HG02759 (cell line): ENCODE measurements around the gene UPK1A.
"Not testable (repeated sequence)": the region's sequence is repeated elsewhere in the genome, so short reads cannot be mapped to it uniquely, and the experiment has no call there.

Source experiments
- ATAC-seq: cut with Tn5 transposase; IDR thresholded peaks from one replicate; pipeline ENCODE4 v1.9.1; 2021; ENCODE audit warnings: mild to moderate bottlenecking, moderate library complexity; ENCODE audit not compliant: unreplicated experiment

The UPK1A gene

DNA sequence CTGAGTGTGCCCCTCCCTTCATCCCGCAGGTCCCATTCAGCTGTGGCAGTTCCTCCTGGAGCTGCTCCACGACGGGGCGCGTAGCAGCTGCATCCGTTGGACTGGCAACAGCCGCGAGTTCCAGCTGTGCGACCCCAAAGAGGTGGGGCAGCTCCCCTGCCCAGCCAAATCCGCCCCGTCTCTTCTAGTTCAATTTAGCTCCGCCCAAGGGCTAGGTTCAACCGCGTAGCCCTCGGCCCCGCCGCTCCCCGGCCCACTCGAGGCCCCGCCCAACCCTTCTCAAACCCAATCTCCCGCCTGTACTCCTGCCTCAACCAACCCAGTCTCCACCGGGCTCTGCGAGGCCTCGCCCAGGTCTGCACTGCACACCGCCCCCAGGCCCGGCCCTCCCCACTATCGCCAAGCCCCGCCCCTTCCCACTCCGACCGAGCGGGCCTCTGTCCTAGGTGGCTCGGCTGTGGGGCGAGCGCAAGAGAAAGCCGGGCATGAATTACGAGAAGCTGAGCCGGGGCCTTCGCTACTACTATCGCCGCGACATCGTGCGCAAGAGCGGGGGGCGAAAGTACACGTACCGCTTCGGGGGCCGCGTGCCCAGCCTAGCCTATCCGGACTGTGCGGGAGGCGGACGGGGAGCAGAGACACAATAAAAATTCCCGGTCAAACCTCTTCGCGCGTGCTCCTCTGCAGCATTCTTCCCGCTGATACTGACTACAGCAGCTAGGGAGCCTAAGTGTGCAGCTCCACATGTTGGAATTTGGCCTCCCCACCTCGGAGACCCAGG lies 21.9 kb upstream of the UPK1A start:
- ATAC-seq: peak; percentile 69

DNA sequence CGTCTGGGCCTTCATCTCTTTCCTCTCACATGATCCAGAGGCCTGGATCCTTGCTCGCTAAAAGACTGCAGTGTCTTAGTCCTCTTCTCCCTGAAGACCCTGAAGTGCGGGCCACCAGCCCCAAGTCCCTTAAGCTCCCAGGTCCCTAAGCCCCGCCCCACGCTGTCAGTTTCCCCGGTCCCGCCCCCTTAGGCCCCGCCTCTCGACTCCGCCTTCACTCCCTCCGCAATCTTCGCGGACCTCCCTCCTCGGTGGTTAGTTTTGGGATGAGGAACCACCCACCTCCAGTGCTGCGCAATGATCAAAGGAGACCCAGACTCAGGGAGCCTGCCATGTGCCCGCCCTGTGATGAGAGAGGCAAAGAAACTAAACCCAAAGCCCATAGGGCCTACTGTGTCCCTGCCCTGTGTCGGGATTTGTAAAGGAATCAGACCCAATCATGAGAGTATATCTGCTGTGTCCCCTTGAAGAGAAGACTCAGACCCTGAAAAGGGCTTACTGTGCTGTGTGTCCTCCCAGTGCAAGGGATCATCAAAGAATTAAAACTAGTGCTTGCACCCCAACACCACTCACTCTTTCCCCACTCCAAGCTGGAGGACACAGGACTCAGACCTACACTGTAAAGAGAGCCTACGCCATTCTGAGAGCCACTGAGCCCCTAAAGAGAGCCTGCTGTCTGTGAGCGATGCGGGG lies 21.2 kb upstream of the UPK1A start:
- ATAC-seq: no peak

- no peak for ATAC-seq
Observed at GRCh38 chr19:35645680-35646511, 20.4 kb upstream of the UPK1A start.

DNA sequence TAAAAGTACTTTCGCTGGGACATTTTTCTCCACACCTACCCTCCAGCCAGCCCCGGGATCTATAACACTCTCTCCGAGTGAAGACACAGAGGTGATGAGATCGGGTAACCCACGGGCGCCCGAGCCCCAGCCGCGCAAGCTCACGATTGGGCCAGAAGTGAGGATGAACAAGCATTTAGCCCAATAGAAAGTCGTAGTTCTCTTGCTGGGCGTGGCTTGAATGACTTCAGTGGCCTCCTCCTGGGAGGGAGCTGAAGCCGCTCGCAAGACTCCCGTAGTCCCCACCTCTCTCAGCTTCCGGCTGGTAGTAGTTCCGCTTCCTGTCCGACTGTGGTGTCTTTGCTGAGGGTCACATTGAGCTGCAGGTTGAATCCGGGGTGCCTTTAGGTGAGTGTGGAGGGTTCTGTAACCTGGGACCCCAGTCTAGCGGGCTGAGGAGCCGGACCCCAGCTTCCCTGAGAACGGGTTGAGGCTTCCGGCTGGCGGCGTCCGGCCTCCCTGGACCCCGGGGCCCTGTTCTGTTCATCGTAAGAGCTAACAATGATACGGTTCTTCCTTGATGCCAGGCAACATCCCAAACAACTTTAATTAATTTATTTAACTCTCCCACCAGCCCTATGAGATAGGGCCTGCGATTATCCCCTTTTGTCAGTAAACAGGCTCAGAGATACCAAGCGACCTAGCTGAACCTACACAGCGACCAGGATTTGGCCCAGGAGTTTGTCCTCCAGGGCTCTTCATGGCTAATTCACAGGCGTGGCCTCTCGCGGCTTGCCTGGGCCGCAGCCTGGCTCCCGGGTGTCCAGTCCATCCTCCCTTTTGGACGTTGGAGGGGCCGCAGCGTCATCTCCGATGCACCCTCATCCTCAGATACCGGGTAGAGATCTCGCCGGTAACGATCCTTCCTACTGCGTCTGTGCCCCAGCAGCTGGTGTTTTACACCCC lies 18.0 kb upstream of the UPK1A start, which contains the start of gene COX6B1:
Gene COX6B1 (plus strand): TSS at position 307 of the 945 bp plus-strand sequence. CDS start 2,921 bp downstream, outside the sequence.
- peak; percentile 63 for ATAC-seq

GRCh38 chr19:35650581-35650980 lies 15.7 kb upstream of the UPK1A start:
- ATAC-seq: no peak

DNA sequence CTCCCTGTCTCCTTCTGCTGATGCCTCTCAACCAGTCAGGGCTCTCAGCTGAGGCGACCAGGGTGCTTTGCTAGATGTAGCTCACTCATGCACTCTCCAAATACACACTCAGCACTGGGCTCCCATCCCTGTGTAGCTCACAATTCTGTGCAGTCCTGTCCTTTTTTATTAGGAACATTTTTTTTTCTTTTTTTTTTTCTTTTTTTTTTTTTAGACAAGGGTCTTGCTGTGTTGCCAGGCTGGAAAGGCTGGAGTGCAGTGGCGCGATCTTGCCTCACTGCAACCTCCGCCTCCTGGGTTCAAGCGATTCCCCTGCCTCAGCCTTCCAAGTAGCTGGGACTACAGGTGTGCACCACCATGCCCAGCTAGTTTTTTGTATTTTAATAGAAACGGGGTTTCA lies 11.5 kb upstream of the UPK1A start:
- not testable (repeated sequence) for ATAC-seq

DNA sequence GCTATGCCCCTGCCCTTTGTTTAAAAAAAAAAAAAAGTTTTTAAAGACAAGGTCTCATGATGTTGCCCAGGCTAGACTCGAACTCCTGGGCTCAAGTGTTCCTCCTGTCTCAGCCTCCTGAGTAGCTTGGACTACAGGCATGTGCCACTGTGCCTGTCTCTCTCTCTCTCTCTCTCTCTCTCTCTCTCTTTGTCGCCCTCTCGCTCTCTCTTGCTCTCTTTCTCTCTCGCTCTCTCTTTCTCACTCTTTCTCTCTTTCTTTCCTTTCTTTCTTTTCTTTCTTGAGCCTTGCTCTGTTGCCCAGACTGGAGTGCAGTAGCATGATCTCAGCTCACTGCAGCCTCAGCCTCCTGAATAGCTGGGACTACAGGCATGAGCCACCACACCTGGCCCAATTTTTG lies 10.7 kb upstream of the UPK1A start:
- no peak for ATAC-seq

DNA sequence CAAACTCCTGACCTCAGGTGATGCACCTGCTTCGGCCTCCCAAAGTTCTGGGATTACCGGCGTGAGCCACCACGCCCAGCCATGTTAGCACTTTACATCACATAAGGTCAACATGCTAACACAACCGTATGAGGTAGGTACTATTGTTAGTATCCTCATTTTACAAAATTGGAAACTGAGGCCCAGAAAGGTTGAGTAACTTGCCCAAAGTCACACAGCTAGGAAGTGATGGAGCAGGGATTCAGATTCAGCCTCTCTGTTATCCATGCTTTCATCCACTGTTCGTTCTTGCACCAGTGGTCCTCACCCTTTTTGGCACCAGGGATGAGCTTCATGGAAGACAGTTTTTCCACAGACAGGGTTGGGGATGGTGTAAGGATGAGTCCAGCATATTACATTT lies 9.6 kb upstream of the UPK1A start:
- ATAC-seq: no peak

GRCh38 chr19:35657904-35658700 lies 8.2 kb upstream of the UPK1A start:
- ATAC-seq: no peak

GRCh38 chr19:35661995-35662340 lies 4.3 kb upstream of the UPK1A start:
- ATAC-seq: no peak

DNA sequence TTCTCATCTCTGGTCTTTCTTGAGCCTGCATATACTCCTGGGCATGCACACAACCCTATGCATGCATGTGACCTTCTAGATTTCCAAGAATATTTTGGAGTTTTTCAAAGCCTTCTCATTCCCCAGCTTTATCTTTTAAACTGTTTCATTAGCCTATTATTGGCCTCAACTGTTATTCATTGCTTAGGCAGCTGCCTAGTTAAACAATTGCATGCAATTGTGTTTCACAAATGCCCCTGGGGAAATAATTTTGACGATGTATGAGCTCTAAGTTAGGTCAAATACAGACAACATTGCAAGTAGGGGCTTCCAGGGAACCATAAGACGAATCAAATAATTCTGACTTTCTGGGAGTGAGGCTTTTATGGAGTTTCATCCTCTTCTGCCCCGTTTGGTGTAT lies 2.3 kb upstream of the UPK1A start:
- ATAC-seq: no peak

GRCh38 chr19:35665157-35665556 lies 1.2 kb upstream of the UPK1A start:
- no peak for ATAC-seq

- ATAC-seq: no peak
Observed at GRCh38 chr19:35665604-35666003, 713 bp upstream of the UPK1A start.

GRCh38 chr19:35669566-35669965 lies 3.2 kb downstream of the UPK1A start:
- no peak for ATAC-seq

GRCh38 chr19:35669974-35670373 lies 3.7 kb downstream of the UPK1A start:
- no peak for ATAC-seq

- ATAC-seq: no peak
Observed at GRCh38 chr19:35670686-35671085, 4.4 kb downstream of the UPK1A start.

GRCh38 chr19:35671818-35672217 lies 5.5 kb downstream of the UPK1A start:
- ATAC-seq: no peak

- ATAC-seq: no peak
Observed at GRCh38 chr19:35673121-35673804, 6.9 kb downstream of the UPK1A start.

- no peak for ATAC-seq
Observed at GRCh38 chr19:35675589-35676140, 9.3 kb downstream of the UPK1A start.
